ENCODE measurements around the gene TTYH3. TPM values are rescaled to one million over a fixed set of nuclear protein-coding genes. Genes with fewer than 3 reads are reported as not detected.

TTYH3 gene
- total and polyA plus RNA-seq, 9 of the 15 experiments (the other 6 are each of a cell fraction or from before 2014, with no cell fraction given) = 0.01 to 5.5 (median 1.1) TPM

GRCh38 chr7:2658941-2659340, 27.2 kb downstream of the TTYH3 start:
- intact Hi-C loops (cut with micrococcal nuclease) = loop anchor here (10.0 kb wide), 1 partner anchor 94 kb away; no protein-coding TSS in a partner anchor
- Histone ChIP-seq H3K4me1 (replicated peaks in 1 of 2; ENCODE audit: control insufficient read depth in 2 of 2, insufficient read depth in 2 of 2, low read length in 2 of 2) (peaks cover 4 to 69% of the 10 kb centered on the region in 2 experiments), H2AFZ (ENCODE audit: low read depth, low read length) (no peak overlapping the region), H3K9ac (ENCODE audit: insufficient read depth in 1 of 2, low read depth in 2 of 2, low read length in 2 of 2) (no peak overlapping the region; a peak in 1 of 4 replicates), H4K20me1 (replicated peaks; ENCODE audit: control insufficient read depth, insufficient read depth, low read length) (peaks cover 5% of the 10 kb centered on the region; the same call in 1 of the 2 replicates), H3K27me3 (ENCODE audit: control insufficient read depth in 2 of 2, insufficient read depth in 2 of 2, low read length in 2 of 2) (peaks cover 2 to 17% of the 10 kb centered on the region in 2 experiments; a peak in 2 of 5 replicates), H3K9me1 (ENCODE audit: control insufficient read depth, insufficient read depth, low read length) (peaks cover 3% of the 10 kb centered on the region), H3K27ac (ENCODE audit: extremely low read depth, low read depth, low read length) (no peak overlapping the region), H3K36me3 (ENCODE audit: control insufficient read depth, insufficient read depth, low read length) (no peaks in the 10 kb centered on the region), H3K79me2 (ENCODE audit: control insufficient read depth, insufficient read depth, low read length) (no peaks in the 10 kb centered on the region), H3K9me3 (replicated peaks; ENCODE audit: control insufficient read depth, insufficient read depth, low read depth, low read length) (no peaks in the 10 kb centered on the region), H3K4me2 (ENCODE audit: insufficient read depth, low read length) (no peak overlapping the region), H3K4me3 (no peak overlapping the region)
- TF ChIP-seq OTX1 (CRISPR knock-in tag; IDR thresholded peaks at IDR 0.05) (no peak), ARID3A (IDR thresholded peaks at IDR 0.05; ENCODE audit: borderline replicate concordance, low read depth, low read length) (no peak), MCM3 (IDR thresholded peaks at IDR 0.05) (no peak), ZNF133 (CRISPR knock-in tag; IDR thresholded peaks at IDR 0.05) (no peak), RERE (CRISPR knock-in tag; IDR thresholded peaks at IDR 0.05; ENCODE audit: borderline replicate concordance) (no peak), ZBTB2 (IDR thresholded peaks at IDR 0.05) (no peak), FOXA1 (IDR thresholded peaks at IDR 0.05; ENCODE audit: borderline replicate concordance) (no peak), MEF2D (tag; conservative IDR thresholded peaks at IDR 0.05; ENCODE audit: low read depth) (no peak)
- ChIA-PET POLR2A (interaction anchor here (1.0 kb wide), 1 partner anchor 27 kb away, joined by 3 read pairs; the partner anchor contains the start of gene TTYH3), CTCF (ENCODE audit: low intra/inter-chr PET ratio) (no interaction called here)
- in situ Hi-C loops (cut with MboI) = no loop called here
- FAIRE-seq (no peak), DNase-seq (ENCODE audit: extremely low read depth in 1 of 4, low spot score in 3 of 4) (no peak), ATAC-seq (no peak)
- WGBS (ENCODE audit: insufficient coverage, low coverage, missing lambda C conversion rate) = 26% methylated on average over 12 of the region's 15 CpGs
- BruUV-seq (replicated peaks) = no TSS peak
